GM15510 (cell line): ENCODE results near the gene RBM19.

Source experiments
- POLR2A ChIP-seq: IDR thresholded peaks from 3 replicates; pipeline ENCODE4 v1.6.1; 2011; ENCODE audit warnings: borderline replicate concordance; ENCODE audit not compliant: insufficient read length; ENCODE audit errors: extremely low read depth

The RBM19 gene

DNA sequence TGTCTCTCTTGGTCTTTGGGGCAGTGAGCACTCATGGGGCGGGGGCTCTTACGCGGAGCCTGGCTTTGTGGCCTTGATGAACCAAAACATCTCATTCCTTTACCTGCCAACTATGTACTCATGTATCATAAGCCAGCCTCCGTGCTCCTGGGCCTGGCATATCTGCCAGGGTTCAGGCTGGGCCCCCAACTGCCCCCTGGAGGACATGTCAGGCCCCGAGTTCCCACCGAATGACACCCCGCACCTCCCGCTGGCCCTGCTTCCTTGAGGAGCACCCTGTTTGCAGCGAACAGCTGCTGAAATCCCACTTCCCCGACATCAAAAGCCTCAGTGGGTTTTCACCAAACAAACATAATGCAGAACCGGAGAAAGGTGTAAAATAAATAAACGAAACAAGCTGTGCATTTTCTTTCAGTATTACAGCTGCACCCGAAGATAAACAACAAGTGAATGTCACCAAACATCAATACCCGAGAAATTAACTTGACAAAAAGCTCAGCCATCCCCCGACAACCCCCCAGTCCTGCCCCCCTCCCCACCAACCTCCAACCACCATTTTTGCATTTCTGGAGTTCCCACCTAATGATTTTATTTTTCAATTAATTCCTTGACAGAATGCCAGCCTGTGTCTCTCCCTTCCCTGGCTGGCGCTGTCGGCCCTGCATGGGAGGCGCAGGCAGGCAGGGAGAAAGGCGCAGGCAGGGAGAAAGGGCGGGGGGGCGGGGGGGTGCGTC is 139.2 kb downstream of the RBM19 start:
- no peak for TF ChIP-seq POLR2A

- TF ChIP-seq POLR2A = no peak
Observed at GRCh38 chr12:113825705-113826104, 140.4 kb downstream of the RBM19 start.

DNA sequence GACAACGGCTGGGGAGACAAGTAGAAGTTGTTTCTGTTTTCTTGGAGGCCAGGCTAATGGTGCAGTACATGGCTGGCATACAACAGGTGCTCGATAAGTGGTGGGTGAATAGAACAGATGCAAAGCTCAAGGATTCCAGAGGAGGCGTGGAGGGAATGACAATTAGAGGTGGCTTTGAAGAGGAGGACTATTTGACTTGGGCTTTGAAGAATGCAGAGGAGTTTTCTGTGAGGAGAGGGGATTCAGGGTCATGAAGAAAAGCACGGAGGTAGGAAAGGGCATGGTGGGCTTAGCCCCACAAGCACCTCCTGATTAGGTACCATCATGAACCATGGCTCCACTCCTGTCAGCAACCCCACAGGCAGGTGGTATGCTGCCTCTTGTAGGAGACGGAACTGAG is 142.3 kb downstream of the RBM19 start:
- no peak for TF ChIP-seq POLR2A

DNA sequence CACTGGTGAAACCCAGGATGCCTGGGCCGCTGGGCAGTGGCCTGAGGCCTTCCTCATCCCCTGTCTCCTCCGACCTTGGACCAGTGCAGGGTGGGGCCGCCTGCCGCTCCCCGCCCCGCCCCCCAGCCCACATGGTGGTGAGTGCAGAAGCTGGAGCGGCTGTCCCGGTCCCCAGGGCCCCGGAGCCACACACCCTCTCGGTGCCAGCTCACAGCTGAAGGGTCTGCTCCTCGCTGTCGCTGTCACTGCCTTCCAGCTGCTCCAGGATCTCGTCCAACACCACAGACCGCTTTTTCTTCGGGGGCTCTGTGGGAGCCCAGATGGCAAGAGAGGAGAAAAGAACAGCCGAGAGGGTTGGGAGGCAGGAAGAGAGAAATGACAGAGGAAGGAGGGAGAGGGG is 143.1 kb downstream of the RBM19 start:
- TF ChIP-seq POLR2A = no peak

DNA sequence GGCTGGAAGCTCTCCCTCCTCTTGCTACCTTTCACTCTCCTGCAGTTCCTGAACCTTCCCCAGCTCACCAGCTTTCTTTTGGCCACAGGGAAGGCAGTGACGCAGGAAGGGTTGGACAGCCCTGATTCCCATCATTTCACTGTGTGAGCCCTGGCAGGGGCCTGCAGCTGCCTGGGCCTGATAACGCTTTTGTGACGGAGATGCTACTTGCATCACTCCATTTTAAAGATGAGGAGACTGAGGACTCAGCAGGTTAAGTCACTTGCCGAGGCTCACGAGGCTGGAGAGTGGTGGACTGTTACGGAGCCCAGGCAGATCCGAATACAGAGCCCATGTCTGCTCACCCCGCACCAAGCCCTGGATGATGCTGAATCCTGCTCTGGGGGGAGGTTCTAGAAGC is 145.3 kb downstream of the RBM19 start:
- no peak for TF ChIP-seq POLR2A

GRCh38 chr12:113820309-113820708 is 145.8 kb downstream of the RBM19 start:
- no peak for TF ChIP-seq POLR2A

DNA sequence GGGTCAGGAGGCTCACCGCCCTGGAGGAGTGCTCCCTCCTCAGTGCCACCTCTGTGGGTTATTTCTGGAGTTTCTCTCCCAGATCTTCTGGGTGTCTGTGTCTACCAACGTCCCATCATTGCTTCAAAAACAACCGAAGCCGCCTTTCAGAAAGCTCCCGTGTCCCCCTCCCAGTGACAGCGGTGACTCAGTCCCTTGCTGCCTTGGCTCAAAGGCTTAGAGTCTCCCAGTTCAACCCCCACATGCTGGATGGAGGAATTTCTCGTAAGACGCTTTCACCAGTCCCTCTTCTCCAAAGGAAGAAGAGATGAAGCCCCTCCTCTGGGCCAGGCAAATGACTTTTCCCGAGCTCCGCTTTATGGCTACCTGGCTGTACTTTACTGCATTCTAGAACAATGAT is 146.6 kb downstream of the RBM19 start:
- no peak for TF ChIP-seq POLR2A

DNA sequence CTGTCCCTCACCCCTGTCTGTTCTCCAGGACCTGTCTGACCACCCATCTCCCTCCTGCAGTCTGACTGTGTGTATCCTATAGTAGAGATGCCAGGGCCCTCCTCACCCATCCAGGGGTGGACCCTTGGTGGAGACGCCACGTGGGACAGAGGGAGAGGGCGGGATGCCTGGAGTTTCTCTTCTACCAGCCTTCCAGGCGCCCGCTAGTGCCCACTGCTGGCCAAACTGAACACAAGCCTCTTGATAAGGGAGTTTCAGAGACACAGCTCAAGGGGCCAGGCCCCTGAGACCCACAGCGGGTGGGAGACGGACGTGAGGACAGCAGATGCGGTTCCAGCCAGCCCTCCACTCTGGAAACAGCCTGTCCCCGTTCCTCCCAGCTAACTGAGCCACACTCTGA is 147.3 kb downstream of the RBM19 start:
- no peak for TF ChIP-seq POLR2A

- no peak for TF ChIP-seq POLR2A
Observed at GRCh38 chr12:113818283-113818682, 147.8 kb downstream of the RBM19 start.

DNA sequence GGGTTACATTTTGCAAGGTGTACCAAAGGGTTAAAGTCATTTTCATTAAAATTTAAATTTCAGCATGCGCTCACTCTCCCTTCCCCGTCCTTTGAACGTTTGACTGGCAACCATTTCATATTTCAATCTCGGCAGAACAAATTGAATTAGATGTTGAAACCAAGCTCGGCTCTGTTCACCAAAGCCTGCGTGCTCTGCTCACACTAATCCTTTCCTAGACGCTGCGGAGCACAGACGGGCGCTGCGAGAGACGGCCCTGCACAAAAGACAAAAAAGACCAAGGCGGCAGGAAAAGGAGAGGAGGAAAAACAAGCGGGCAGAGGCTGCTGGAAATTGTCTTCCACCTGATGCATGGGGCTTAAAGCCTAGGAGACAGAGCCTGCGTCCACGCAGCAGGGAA is 149.3 kb downstream of the RBM19 start:
- no peak for TF ChIP-seq POLR2A

DNA sequence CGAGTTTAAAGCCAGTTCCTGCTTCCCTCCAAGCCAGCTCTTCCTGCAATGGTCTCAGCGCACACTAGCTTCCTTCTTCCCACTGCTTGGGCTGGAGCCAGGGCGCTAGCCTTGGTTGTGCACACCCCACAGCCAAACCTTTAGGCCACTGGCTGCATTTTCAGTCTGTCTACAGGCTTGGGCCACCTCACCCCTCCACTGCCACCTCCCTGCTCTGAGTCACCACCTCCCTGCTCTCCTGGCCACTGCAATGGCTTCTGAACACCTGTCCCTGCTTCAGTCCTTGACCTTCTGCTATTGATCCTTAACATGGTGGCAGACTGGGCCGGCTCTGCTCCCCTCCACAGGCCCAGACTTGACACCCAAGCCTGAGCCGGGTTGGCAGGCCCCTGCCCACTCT is 151.1 kb downstream of the RBM19 start:
- TF ChIP-seq POLR2A = no peak

GRCh38 chr12:113813229-113813541 is 152.9 kb downstream of the RBM19 start:
- TF ChIP-seq POLR2A = no peak

- no peak for TF ChIP-seq POLR2A
Observed at GRCh38 chr12:113812411-113813228, 153.5 kb downstream of the RBM19 start.

- TF ChIP-seq POLR2A = no peak
Observed at GRCh38 chr12:113808095-113808951, 157.8 kb downstream of the RBM19 start.

DNA sequence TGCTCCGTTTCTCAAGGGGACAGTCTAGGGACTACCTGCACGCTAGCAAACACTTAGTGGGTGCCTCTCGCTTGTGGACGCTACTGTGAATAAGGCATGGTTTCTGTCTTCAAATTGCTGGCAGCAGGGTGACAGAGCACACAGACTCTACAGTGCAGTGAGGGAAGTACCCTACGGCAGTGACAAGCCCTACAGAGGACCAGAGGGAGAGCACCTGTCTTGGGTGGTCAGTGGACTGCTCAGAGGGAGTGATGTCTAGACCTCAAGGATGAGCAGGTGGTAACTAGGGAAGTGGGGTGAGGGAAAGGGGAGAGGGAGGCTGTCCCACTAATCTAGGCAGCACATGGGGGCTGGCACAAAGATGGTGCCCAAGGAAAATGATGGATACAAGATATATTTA is 160.5 kb downstream of the RBM19 start:
- TF ChIP-seq POLR2A = no peak

DNA sequence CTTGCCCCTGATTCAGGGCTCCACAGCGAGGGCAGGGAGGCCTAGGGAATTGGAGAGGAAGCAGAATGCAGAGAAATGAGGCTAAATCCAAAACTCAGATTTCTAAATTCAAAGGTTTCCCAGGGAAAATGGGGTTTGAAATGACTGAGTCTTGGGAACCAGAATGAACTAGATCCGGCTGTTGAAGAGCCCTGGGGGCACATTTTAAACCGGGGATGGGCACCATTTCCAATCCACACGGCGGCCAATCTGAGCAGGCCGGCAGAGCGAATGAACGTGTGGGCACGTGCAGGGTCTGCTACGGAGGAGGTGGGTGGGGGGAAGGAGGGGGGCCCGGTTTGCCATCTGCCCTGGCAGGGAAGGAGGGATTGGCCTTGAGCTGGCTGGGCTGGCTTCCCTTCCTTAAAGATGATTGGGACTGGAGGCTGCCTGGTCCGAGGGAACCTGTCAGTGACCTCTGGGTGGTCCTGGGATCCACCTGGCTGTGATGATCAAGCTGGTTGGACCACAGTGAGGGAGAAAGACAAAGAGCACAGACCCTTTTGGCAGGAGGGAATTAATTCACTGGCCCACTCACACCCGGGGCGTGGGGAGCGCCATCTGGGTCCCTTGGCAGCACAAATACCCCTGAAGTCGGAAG is 161.0 kb downstream of the RBM19 start:
- TF ChIP-seq POLR2A = no peak

DNA sequence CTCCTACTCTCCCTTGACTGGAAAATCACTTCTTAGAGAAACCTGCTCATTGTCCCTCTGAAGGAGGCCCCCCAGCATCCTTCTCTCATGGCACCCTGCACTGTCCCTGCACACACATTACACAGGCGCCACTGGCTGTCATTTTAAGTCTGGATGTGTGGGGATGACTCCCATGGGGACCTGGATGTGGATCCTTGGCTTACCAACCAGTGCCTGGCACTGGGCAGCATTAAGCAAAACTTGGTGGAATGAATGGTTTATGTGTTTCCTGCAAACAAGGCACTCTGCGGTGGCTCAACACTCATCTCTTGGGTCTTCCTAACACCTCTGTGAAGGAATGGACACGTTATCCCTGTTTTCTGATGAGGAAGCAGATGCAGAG is 162.4 kb downstream of the RBM19 start:
- TF ChIP-seq POLR2A = no peak
